Breast epithelium (tissue), 3 donors: Measurements from ENCODE around the gene SORBS1.

Source experiments
- POLR2A ChIP-seq: fragments of 450-650 bp; IDR thresholded peaks from one replicate; pipeline ENCODE4 v1.6.1; 2016; ENCODE audit warnings: antibody characterized with exemption, mild to moderate bottlenecking, moderate library complexity
- POLR2AphosphoS5 ChIP-seq, 3 donors: sonication (generic); formaldehyde crosslinking; IDR thresholded peaks; one replicate each; pipeline ENCODE4 v1.6.1; 2017; ENCODE audit warnings: antibody characterized with exemption in 3 of 3
- TF ChIP-seq, protein P1 (sequence below), 3 donors: fragments of 450-650 bp; IDR thresholded peaks; one replicate each; pipeline ENCODE4 v1.5.1; 2016 to 2017; ENCODE audit warnings: antibody characterized with exemption in 3 of 3, mild to moderate bottlenecking in 3 of 3, moderate library complexity in 3 of 3

DNA sequence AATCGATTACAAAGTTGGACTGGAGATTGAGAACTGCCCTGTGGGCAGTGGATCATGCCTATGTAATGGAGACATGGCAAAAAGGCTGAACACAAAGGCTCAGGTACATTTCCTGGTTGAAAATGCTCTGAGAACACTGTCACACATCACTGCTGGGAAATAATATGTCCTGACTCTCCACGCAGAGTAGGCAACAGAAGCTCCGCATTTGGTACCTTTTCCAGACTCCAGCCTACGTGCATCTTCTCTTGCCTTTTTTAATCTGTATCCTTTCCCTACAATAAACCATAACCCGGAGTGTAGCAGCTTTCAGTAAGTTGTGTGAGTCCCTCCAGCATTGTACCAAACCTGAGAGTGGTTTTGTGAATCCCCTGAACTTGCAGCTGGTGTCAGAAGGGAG lies 134.7 kb downstream of the SORBS1 start:
- TF ChIP-seq, protein P1, sequence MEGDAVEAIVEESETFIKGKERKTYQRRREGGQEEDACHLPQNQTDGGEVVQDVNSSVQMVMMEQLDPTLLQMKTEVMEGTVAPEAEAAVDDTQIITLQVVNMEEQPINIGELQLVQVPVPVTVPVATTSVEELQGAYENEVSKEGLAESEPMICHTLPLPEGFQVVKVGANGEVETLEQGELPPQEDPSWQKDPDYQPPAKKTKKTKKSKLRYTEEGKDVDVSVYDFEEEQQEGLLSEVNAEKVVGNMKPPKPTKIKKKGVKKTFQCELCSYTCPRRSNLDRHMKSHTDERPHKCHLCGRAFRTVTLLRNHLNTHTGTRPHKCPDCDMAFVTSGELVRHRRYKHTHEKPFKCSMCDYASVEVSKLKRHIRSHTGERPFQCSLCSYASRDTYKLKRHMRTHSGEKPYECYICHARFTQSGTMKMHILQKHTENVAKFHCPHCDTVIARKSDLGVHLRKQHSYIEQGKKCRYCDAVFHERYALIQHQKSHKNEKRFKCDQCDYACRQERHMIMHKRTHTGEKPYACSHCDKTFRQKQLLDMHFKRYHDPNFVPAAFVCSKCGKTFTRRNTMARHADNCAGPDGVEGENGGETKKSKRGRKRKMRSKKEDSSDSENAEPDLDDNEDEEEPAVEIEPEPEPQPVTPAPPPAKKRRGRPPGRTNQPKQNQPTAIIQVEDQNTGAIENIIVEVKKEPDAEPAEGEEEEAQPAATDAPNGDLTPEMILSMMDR (IDR thresholded peaks at IDR 0.05) = no peak
- TF ChIP-seq POLR2AphosphoS5 (IDR thresholded peaks at IDR 0.05) (no peak), POLR2A (no peak)
